Neuron (in vitro differentiated cells): Measurements from ENCODE around the gene SLC25A24.

Source experiments
- H2AFZ ChIP-seq: one replicate; pipeline ENCODE4 v1.6.1; 2013; ENCODE audit warnings: low read depth, mild to moderate bottlenecking, inconsistent platforms, low read length, moderate library complexity
- H3K27me3 ChIP-seq: one replicate; pipeline ENCODE4 v1.6.1; 2013; ENCODE audit warnings: low read length; ENCODE audit not compliant: insufficient read depth
- H3K36me3 ChIP-seq: one replicate; pipeline ENCODE4 v1.6.1; 2013; ENCODE audit warnings: low read length; ENCODE audit not compliant: insufficient read depth
- H3K4me1 ChIP-seq: one replicate; pipeline ENCODE4 v1.6.1; 2013; ENCODE audit warnings: low read length; ENCODE audit not compliant: insufficient read depth
- H3K4me3 ChIP-seq: 2 replicates; pipeline ENCODE4 v1.5.1; 2013; ENCODE audit warnings: mild to moderate bottlenecking, low read length, moderate library complexity
- H3K9me3 ChIP-seq: one replicate; pipeline ENCODE4 v1.6.1; 2013; ENCODE audit warnings: low read length

SLC25A24 gene

DNA sequence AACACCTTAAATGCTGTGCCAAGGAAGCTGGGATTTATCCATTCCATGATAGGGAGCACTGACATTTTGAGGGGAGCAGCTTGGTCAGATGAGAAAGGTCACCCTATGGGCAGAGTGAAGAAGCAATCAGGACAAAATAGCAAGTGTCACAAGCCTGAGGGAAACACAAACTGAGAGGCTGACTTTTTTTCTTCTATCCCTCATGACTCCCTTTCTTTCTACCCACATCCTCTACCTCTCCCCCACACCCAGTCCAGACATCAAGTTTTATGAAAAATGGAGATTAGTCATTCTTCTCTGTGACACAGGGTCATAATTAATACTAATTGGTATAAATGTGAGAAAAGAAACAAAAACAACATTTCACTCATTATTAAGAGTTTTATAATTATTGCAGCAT, 103.1 kb downstream of the SLC25A24 start:
- no peak overlapping the region for H2AFZ ChIP-seq
- H3K27me3 ChIP-seq, result no peaks in the 10 kb centered on the region
- no peaks in the 10 kb centered on the region for H3K9me3 ChIP-seq
- no peaks in the 10 kb centered on the region for H3K36me3 ChIP-seq
- H3K4me3 ChIP-seq, result no peak overlapping the region
- no peaks in the 10 kb centered on the region for H3K4me1 ChIP-seq

- Histone ChIP-seq H3K36me3 (no peaks in the 10 kb centered on the region), H3K9me3 (no peaks in the 10 kb centered on the region), H3K4me3 (no peak overlapping the region), H3K27me3 (no peaks in the 10 kb centered on the region), H2AFZ (no peak overlapping the region), H3K4me1 (no peaks in the 10 kb centered on the region)
Measured at GRCh38 chr1:108096089-108096488, 104.1 kb downstream of the SLC25A24 start.

GRCh38 chr1:108089477-108089876, 110.7 kb downstream of the SLC25A24 start:
- Histone ChIP-seq H3K27me3 (no peaks in the 10 kb centered on the region), H3K9me3 (no peaks in the 10 kb centered on the region), H3K4me3 (no peak overlapping the region), H2AFZ (no peak overlapping the region), H3K4me1 (peaks cover 8% of the 10 kb centered on the region), H3K36me3 (no peaks in the 10 kb centered on the region)

DNA sequence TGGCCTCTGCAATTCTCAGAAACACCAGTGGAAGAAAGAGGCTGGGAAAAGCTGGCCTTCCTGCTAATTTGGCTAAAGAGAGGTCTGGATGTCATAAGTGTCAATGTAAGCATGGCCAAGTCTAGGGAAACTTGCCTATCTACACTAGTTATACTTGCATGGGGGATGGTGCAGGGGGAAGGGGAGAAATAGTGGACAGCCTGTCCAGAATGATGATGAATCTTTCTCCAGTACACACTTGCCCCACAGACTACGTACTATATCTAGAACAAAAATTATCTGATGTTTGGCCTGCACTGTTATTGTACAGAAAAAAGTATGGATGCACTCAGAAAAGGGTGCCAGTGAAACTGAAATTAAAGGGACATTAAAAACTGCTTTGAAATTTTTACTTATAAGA, 114.5 kb downstream of the SLC25A24 start:
- Histone ChIP-seq H3K36me3 (no peaks in the 10 kb centered on the region), H3K4me3 (no peak overlapping the region), H3K4me1 (peaks cover 27% of the 10 kb centered on the region), H3K9me3 (no peaks in the 10 kb centered on the region), H3K27me3 (no peaks in the 10 kb centered on the region), H2AFZ (no peak overlapping the region)

DNA sequence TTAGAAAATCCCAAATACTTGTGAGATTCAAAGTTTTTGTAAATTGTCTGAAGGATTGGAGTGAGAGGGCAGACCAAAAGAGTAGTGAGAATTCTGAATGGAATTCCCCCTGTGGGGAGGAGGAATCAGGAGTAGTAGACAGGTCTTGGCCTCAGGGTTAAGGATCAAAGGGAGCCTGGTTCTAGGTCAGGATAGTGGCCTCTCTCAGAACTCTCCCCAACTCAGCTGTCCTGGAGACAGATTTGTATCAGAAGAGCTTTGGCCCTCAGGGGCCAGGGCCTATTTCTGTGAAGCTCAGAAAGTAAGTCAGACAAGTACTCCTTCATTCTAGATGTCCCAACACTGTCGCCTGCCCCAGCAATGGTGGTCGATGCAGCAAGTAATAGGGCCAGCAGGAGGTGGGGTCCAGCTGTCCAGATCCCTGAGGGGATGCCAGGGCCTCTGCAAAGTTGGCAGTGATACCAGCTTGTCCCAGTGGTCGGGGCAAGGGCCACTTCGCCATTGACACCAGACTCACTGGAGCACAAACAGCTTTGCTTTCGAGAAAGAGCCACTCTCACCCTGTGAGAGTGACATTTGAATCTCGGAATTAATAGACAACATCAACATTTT, 115.2 kb downstream of the SLC25A24 start:
- H3K4me1 ChIP-seq, result peaks cover 27% of the 10 kb centered on the region
- no peak overlapping the region for H3K4me3 ChIP-seq
- no peaks in the 10 kb centered on the region for H3K27me3 ChIP-seq
- no peak overlapping the region for H2AFZ ChIP-seq
- H3K9me3 ChIP-seq, result no peaks in the 10 kb centered on the region
- no peaks in the 10 kb centered on the region for H3K36me3 ChIP-seq
